K562 (cell line): ENCODE measurements around the gene GATA2. TPM values are rescaled to one million over a fixed set of nuclear protein-coding genes. Genes with fewer than 3 reads are reported as not detected.

Experiments used
- DDX20 ChIP-seq: fragments of 450-650 bp; IDR thresholded peaks from 2 replicates; pipeline ENCODE4 v1.6.1; 2016; ENCODE audit warnings: missing genetic modification characterization, low read depth, mild to moderate bottlenecking, missing compliant biosample characterization, moderate library complexity
- MEF2A ChIP-seq: IDR thresholded peaks from 2 replicates; pipeline ENCODE4 v1.6.1; 2011; ENCODE audit warnings: low read depth, mild to moderate bottlenecking, low read length, moderate library complexity; ENCODE audit not compliant: control insufficient read depth
- PCBP1 ChIP-seq: fragments of 200-400 bp; formaldehyde crosslinking; IDR thresholded peaks from 2 replicates; pipeline ENCODE4 v1.6.1; 2018; ENCODE audit warnings: mild to moderate bottlenecking, low read depth, low read length; ENCODE audit not compliant: poor library complexity, severe bottlenecking
- PTRF ChIP-seq: fragments of 450-650 bp; IDR thresholded peaks from 2 replicates; pipeline ENCODE4 v1.6.1; 2016; ENCODE audit warnings: mild to moderate bottlenecking, missing genetic modification characterization, missing compliant biosample characterization
- SIRT6 ChIP-seq: IDR thresholded peaks from one replicate; pipeline ENCODE4 v1.6.1; 2012; ENCODE audit warnings: low read depth, mild to moderate bottlenecking, control low read depth, inconsistent platforms, low read length, moderate library complexity
- SMAD2 ChIP-seq: fragments of 150-350 bp; IDR thresholded peaks from 2 replicates; pipeline ENCODE4 v1.6.1; 2014; ENCODE audit warnings: low read depth, mild to moderate bottlenecking, low read length
- polyA plus RNA-seq, 8 experiments: library from polyadenylated mRNA; depleted of rRNA in 4 of 8; stranded (reverse) in 5 of 8; unstranded in 3 of 8; fragments of >200 nt; fragmentation: Nextera tagmentation in 2 of 8; fragmentation: Illumina TruSeq in 1 of 8; extraction: Ambion mirVana in 2 of 8; extraction: Trizol in 1 of 8; gene quantifications; 2 replicates each; pipeline versions ENCODE4 v1.2.1 to v1.2.3, GENCODE V29; 2011 to 2014; ENCODE audit warnings: inconsistent platforms in 1 of 8, missing spikeins in 1 of 8
- total RNA-seq, 7 experiments: library from RNA; depleted of rRNA in 6 of 7; stranded (reverse); fragments of >200 nt in 6 of 7; fragmentation: Illumina TruSeq in 2 of 7; extraction: Trizol in 2 of 7; gene quantifications; 2 replicates each; pipeline versions ENCODE4 v1.2.1 to v1.2.3, GENCODE V29; 2011 to 2021; ENCODE audit warnings: low replicate concordance in 1 of 7
- TF ChIP-seq, protein P1 (sequence below): fragments of 450-650 bp; IDR thresholded peaks from 2 replicates; pipeline ENCODE4 v1.6.1; 2016; ENCODE audit warnings: low read depth
- TF ChIP-seq, protein P2 (sequence below): fragments of 250-450 bp; sonication (Bioruptor Pico); IDR thresholded peaks from 2 replicates; pipeline ENCODE4 v1.8.0; 2021; ENCODE audit warnings: mild to moderate bottlenecking, moderate library complexity

Gene GATA2
- total and polyA plus RNA-seq, 9 of the 15 experiments (the other 6 are each of a cell fraction or from before 2014, with no cell fraction given), result 8.5 to 218 (median 50.8) TPM

DNA sequence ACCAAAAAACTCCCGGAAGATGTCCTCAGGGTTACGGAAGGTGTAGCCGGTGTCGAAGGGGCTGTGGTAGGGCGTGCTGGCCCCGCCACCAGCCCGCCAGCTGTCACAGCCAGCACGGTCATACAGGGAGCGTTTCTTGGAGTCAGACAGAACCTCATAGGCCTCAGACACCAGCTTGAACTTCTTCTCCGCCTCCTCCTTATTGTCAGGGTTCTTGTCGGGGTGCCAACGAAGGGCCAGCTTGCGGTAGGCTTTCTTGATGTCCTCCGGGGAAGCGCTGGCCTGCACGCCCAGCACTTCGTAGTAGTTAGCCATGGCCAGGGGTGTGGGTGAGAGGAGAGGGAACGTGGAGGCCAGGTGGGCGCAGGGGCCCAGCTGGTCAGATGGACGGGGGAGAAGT lies 30.1 kb downstream of the GATA2 start (continued):
- TF ChIP-seq, protein P1, sequence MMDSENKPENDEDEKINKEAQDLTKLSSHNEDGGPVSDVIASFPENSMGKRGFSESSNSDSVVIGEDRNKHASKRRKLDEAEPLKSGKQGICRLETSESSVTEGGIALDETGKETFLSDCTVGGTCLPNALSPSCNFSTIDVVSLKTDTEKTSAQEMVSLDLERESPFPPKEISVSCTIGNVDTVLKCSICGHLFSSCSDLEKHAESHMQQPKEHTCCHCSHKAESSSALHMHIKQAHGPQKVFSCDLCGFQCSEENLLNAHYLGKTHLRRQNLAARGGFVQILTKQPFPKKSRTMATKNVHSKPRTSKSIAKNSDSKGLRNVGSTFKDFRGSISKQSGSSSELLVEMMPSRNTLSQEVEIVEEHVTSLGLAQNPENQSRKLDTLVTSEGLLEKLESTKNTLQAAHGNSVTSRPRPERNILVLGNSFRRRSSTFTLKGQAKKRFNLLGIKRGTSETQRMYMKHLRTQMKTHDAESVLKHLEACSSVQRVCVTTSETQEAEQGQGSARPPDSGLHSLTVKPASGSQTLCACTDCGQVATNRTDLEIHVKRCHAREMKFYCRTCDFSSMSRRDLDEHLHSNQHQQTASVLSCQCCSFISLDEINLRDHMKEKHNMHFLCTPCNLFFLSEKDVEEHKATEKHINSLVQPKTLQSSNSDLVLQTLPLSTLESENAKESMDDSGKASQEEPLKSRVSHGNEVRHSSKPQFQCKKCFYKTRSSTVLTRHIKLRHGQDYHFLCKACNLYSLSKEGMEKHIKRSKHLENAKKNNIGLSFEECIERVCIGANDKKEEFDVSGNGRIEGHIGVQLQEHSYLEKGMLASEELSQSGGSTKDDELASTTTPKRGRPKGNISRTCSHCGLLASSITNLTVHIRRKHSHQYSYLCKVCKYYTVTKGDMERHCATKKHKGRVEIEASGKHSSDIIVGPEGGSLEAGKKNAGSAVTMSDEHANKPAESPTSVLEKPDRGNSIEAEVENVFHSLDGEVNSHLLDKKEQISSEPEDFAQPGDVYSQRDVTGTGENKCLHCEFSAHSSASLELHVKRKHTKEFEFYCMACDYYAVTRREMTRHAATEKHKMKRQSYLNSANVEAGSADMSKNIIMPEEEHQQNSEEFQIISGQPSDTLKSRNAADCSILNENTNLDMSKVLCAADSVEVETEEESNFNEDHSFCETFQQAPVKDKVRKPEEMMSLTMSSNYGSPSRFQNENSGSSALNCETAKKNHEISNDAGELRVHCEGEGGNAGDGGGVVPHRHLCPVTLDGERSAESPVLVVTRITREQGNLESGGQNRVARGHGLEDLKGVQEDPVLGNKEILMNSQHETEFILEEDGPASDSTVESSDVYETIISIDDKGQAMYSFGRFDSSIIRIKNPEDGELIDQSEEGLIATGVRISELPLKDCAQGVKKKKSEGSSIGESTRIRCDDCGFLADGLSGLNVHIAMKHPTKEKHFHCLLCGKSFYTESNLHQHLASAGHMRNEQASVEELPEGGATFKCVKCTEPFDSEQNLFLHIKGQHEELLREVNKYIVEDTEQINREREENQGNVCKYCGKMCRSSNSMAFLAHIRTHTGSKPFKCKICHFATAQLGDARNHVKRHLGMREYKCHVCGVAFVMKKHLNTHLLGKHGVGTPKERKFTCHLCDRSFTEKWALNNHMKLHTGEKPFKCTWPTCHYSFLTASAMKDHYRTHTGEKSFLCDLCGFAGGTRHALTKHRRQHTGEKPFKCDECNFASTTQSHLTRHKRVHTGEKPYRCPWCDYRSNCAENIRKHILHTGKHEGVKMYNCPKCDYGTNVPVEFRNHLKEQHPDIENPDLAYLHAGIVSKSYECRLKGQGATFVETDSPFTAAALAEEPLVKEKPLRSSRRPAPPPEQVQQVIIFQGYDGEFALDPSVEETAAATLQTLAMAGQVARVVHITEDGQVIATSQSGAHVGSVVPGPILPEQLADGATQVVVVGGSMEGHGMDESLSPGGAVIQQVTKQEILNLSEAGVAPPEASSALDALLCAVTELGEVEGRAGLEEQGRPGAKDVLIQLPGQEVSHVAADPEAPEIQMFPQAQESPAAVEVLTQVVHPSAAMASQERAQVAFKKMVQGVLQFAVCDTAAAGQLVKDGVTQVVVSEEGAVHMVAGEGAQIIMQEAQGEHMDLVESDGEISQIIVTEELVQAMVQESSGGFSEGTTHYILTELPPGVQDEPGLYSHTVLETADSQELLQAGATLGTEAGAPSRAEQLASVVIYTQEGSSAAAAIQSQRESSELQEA, result no peak
- TF ChIP-seq SMAD2 (no peak), PTRF (tag) (no peak), DDX20 (tag) (no peak), SIRT6 (no peak), PCBP1 (no peak), MEF2A (no peak)
- TF ChIP-seq, protein P2, sequence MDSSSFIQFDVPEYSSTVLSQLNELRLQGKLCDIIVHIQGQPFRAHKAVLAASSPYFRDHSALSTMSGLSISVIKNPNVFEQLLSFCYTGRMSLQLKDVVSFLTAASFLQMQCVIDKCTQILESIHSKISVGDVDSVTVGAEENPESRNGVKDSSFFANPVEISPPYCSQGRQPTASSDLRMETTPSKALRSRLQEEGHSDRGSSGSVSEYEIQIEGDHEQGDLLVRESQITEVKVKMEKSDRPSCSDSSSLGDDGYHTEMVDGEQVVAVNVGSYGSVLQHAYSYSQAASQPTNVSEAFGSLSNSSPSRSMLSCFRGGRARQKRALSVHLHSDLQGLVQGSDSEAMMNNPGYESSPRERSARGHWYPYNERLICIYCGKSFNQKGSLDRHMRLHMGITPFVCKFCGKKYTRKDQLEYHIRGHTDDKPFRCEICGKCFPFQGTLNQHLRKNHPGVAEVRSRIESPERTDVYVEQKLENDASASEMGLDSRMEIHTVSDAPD (CRISPR knock-in tag), result no peak
